ENCODE data around the gene ZNF273.
A peak's percentile ranks its signal among the peaks of the same experiment; 100 is the strongest.

Gene ZNF273

GRCh38 chr7:64873155-64873500 is 29.9 kb upstream of the ZNF273 start:
- Mint-ChIP-seq H3K36me3 (no peaks in the 10 kb centered on the region), H3K27ac (no peak overlapping the region), H3K4me1 (peaks cover 9% of the 10 kb centered on the region), H3K9me3 (no peaks in the 10 kb centered on the region), H3K27me3 (peaks cover 2% of the 10 kb centered on the region), H3K4me3 (no peak overlapping the region)
- ATAC-seq (ENCODE audit: low read depth) (no peak), DNase-seq (ENCODE audit: low spot score in 2 of 2) (no peak)

- peaks cover 9% of the 10 kb centered on the region for H3K4me1 Mint-ChIP-seq
Measured at GRCh38 chr7:64873517-64873916, 29.6 kb upstream of the ZNF273 start.

DNA sequence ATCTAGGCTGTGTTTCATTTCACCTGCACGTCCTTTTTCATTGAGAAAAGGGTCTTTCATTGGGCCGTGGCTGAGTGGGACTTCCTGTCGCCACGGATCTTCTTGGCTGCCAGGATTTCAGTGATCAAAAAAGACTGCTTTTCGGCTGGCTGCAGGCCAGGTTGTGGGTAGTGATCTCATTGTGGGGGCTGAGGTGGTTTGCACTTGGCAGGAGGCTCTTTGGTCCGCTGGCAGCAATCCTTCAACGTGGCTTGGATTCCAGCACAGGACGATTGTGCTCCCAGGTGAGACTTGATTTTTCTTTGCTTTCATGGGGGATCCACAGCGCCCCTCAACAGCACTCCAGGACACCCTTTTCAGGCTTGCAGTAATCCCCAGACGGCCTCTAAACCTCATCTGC is 29.0 kb upstream of the ZNF273 start:
- Mint-ChIP-seq H3K27ac (no peak overlapping the region), H3K4me3 (no peak overlapping the region), H3K9me3 (no peaks in the 10 kb centered on the region), H3K27me3 (peaks cover 4% of the 10 kb centered on the region), H3K36me3 (no peaks in the 10 kb centered on the region), H3K4me1 (peaks cover 9% of the 10 kb centered on the region)
- DNase-seq (ENCODE audit: low spot score in 2 of 2) (no peak), ATAC-seq (ENCODE audit: low read depth) (no peak)

More at GRCh38 chr7:64873517-64873916, 29.6 kb upstream of the ZNF273 start:
- Mint-ChIP-seq H3K9me3 (no peaks in the 10 kb centered on the region), H3K36me3 (no peaks in the 10 kb centered on the region), H3K27me3 (peaks cover 2% of the 10 kb centered on the region), H3K27ac (no peak overlapping the region), H3K4me3 (no peak overlapping the region)
- no peak for DNase-seq (ENCODE audit: low spot score in 2 of 2)
- ATAC-seq (ENCODE audit: low read depth), result no peak

GRCh38 chr7:64874562-64875250 is 28.4 kb upstream of the ZNF273 start:
- no peaks in the 10 kb centered on the region for H3K36me3 Mint-ChIP-seq
- H3K27ac Mint-ChIP-seq, result no peak overlapping the region
- H3K4me1 Mint-ChIP-seq, result peaks cover 9% of the 10 kb centered on the region
- no peak overlapping the region for H3K4me3 Mint-ChIP-seq
- H3K27me3 Mint-ChIP-seq, result peaks cover 4% of the 10 kb centered on the region
- H3K9me3 Mint-ChIP-seq, result no peaks in the 10 kb centered on the region
- ATAC-seq (ENCODE audit: low read depth) (no peak), DNase-seq (ENCODE audit: low spot score in 2 of 2) (peak in 1 of 2 donors; percentile 6)

DNA sequence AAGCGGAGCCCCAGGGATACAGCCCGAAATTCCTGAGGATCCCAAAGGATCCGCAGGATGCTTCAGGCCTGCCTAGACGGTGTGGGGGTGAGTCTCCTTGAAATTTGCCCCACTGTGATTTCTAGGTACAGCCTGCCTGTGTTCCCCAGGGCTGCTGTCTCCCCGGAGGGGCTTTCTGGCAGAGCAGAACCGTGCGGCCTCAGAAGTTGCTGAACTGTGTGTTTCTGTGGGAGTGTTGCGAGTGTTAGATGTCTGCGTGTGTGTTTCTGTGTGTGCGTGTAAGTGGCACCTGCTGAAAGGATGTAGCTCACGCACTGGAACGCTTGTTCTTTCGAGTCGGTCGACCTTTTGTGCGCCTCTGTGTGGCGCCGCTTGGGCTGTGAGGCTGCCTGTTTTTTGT is 27.8 kb upstream of the ZNF273 start:
- no peak overlapping the region for H3K27ac Mint-ChIP-seq
- H3K4me1 Mint-ChIP-seq, result peaks cover 9% of the 10 kb centered on the region
- no peak for DNase-seq (ENCODE audit: low spot score in 2 of 2)
- ATAC-seq (ENCODE audit: low read depth), result no peak
- peaks cover 4% of the 10 kb centered on the region for H3K27me3 Mint-ChIP-seq
- H3K4me3 Mint-ChIP-seq, result no peak overlapping the region
- H3K36me3 Mint-ChIP-seq, result no peaks in the 10 kb centered on the region
- no peaks in the 10 kb centered on the region for H3K9me3 Mint-ChIP-seq

DNA sequence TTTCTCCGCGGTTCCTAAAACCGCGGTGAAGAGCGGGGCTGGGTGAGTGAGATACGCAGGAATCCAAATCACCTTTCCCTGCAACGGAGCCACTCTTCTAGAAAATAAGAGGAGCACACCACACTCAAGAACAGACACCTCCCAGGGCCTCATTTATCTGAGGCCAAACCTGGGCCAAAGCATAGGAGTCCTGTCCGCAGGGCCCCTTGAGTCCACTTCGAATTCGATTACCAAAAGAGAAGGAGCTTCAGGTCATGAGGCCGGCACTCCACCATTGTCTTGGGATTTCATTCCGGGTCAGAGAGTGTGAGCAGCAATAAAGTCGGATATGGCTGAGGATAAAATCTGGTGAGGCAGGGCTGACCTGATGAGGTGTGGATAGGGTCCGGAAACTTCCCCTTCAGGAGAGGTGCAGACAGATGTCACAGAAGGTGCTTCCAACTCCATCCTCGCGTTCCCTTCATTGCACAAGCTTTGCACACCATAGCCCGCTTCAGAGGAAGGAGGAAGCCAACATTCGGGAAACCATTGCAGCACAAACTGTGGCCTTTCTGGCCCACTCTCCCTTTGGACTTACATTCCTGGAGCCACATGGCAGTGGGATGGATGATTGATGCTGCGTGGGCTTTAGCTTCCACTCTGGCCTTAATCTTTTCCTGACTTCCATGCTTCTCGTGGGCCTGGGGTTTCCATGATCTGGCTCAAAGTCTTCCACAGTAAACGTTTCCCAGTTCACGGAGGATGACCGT is 27.2 kb upstream of the ZNF273 start:
- Mint-ChIP-seq H3K9me3 (no peaks in the 10 kb centered on the region), H3K27ac (no peak overlapping the region), H3K4me1 (peaks cover 9% of the 10 kb centered on the region), H3K4me3 (no peak overlapping the region), H3K27me3 (peaks cover 7% of the 10 kb centered on the region), H3K36me3 (no peaks in the 10 kb centered on the region)
- ATAC-seq (ENCODE audit: low read depth) (no peak), DNase-seq (ENCODE audit: low spot score in 2 of 2) (peak in 1 of 2 donors; percentile 2)

DNA sequence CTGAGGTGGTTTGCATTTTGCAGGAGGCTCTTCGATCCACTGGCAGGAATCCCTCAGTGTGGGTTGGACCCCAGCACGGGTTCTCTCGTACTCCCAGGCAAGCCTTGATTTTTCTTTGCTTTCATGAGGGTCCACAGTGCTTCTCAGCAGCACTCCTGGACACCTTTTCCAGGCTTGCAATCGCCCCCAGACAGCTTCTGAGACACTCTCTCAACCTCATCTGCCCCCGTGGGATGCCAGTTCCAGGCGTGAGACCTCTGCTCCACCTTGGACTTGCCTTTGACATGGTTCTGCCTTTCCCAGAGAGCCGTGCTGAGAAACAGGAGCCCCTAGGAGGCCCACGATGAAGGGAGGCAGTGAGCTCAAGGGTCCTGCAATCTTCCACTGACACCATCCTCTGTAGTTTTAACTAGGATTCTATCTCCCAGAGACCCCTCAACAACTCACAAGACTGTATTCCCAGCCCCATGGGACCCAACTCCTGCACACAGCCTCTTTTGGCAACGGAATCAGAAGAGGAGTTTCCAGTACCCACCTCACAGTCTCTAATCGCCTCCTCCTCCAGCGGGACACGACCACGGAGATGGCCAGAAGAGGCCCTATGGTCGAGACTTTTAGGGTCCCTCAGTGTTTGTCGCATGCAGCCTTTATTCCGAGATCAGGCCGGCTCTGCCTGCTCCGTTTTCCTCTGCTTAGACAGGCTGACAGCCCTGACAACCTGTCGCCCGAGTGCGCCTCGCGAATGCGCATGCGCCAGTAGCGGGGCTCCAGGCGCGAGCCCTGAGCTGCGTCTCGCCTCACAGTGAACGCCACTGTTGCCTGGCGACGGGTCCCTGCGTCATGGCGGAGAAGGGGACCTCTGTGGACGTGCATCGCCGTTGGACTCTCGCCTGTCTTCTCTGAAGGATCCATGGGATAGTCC is 26.0 kb upstream of the ZNF273 start:
- peak overlapping the region; percentile 77 for H3K4me3 Mint-ChIP-seq
- H3K27me3 Mint-ChIP-seq, result peaks cover 14% of the 10 kb centered on the region
- peak; percentile 39 to 56 for DNase-seq (ENCODE audit: low spot score in 2 of 2)
- H3K27ac Mint-ChIP-seq, result peak overlapping the region; percentile 45
- peaks cover 9% of the 10 kb centered on the region for H3K4me1 Mint-ChIP-seq
- ATAC-seq (ENCODE audit: low read depth), result peak; percentile 91
- H3K36me3 Mint-ChIP-seq, result no peaks in the 10 kb centered on the region
- H3K9me3 Mint-ChIP-seq, result no peaks in the 10 kb centered on the region

DNA sequence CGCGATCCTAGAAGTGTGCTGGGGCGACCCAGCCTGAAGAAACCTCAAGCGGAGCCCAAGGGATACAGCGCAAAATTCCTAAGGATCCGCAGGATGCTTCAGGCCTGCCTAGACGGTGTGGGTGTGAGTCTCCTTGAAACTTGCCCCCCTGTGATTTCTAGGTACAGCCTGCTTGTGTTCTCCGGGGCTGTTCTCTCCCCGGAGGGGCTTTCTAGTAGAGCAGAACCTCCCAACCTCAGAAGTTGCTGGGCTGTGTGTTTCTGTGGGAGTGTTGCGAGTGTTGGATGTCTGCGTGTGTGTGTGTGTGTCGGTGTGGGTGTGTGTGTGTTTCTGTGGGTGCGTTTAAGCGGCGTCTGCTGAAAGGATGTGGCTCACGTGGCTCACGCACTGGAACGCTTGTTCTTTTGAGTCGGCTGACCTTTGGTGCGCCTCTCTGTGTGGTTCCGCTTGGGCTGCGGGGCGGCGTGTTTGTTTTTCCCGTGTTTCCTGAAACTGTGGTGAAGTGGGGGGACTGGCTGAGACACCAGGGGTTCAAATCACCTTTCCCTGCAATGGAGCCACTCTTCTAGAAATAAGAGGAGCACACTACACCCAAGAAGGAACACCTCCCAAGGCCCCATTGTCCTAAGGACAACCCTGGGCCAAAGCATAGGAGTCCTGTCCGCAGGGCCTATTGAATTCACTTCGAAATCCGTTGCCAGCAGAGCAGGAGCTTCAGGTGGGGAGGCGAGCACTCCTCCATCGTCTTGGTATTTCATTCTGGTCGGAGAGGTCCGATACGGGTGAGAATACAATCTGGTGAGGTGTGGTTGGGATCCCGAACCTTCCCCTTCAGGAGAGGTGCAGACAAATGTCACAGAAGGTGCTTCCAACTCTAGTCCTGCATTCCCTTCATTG is 25.1 kb upstream of the ZNF273 start:
- H3K27ac Mint-ChIP-seq, result peak overlapping the region; percentile 45
- H3K36me3 Mint-ChIP-seq, result no peaks in the 10 kb centered on the region
- no peaks in the 10 kb centered on the region for H3K9me3 Mint-ChIP-seq
- peaks cover 20% of the 10 kb centered on the region for H3K27me3 Mint-ChIP-seq
- ATAC-seq (ENCODE audit: low read depth), result peak; percentile 16
- H3K4me3 Mint-ChIP-seq, result peak overlapping the region; percentile 77
- peaks cover 9% of the 10 kb centered on the region for H3K4me1 Mint-ChIP-seq
- DNase-seq (ENCODE audit: low spot score in 2 of 2), result peak in 1 of 2 donors; percentile 1

DNA sequence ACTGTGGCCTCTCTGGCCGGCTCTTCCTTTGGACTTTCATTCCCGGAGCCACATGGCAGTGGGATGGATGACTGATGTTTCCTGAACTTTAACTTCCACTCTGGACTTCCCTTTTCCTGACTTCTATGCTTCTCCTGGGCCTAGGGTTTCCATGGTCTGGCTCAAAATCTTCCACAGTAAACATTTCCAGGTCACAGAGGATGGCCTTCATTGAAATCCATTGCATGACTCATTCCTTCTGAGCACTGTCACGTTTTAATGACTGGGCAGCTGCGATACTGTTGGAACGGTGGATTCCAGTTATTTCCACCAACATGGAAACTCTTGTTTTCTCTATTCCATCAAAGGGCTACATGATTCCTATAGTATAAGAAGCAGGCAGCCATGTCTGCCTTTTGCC is 24.4 kb upstream of the ZNF273 start:
- Mint-ChIP-seq H3K4me3 (no peak overlapping the region), H3K36me3 (no peaks in the 10 kb centered on the region)

DNA sequence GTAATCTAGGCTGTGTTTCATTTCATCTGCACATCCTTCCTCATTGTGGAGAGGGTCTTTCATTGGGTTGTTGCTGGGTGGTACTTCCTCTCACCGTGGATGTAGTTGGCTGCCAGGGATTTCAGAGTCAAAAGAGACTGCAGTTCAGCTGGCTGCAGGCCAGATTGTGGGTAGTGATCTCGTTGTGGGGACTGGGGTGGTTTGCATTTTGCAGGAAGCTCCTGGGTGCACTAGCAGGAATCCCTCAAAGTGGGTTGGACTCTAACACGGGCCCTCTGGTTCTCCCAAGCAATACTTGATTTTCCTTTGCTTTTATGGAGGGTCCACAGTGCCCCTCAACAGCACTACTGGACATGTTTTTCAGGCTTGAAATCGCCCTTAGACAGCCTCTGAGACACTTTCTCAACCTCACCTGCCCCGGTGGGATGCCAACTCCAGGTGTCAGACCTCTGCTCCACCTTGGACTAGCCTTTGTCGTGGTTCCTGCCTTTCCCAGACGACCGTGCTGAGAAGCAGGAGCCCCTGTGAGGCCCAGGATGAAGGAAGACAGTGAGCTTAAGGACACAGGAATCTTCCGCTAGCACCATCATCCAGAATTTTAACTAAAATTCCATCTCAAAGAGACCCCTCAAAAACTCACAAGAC is 23.9 kb upstream of the ZNF273 start:
- peaks cover 29% of the 10 kb centered on the region for H3K27me3 Mint-ChIP-seq
- ATAC-seq (ENCODE audit: low read depth), result no peak
- peaks cover 9% of the 10 kb centered on the region for H3K4me1 Mint-ChIP-seq
- H3K27ac Mint-ChIP-seq, result no peak overlapping the region
- no peaks in the 10 kb centered on the region for H3K36me3 Mint-ChIP-seq
- H3K9me3 Mint-ChIP-seq, result no peaks in the 10 kb centered on the region
- DNase-seq (ENCODE audit: low spot score in 2 of 2), result peak in 1 of 2 donors; percentile 4
- H3K4me3 Mint-ChIP-seq, result no peak overlapping the region

More for the DNA sequence above, 24.4 kb upstream of the ZNF273 start:
- Mint-ChIP-seq H3K27ac (no peak overlapping the region), H3K9me3 (no peaks in the 10 kb centered on the region), H3K27me3 (peaks cover 23% of the 10 kb centered on the region), H3K4me1 (peaks cover 9% of the 10 kb centered on the region)
- DNase-seq (ENCODE audit: low spot score in 2 of 2) (peak in 1 of 2 donors; percentile 3), ATAC-seq (ENCODE audit: low read depth) (no peak)

GRCh38 chr7:64879800-64880199 is 23.3 kb upstream of the ZNF273 start:
- ATAC-seq (ENCODE audit: low read depth) (no peak), DNase-seq (ENCODE audit: low spot score in 2 of 2) (peak in 1 of 2 donors; percentile 8)
- Mint-ChIP-seq H3K9me3 (no peaks in the 10 kb centered on the region), H3K27ac (no peak overlapping the region), H3K27me3 (peaks cover 32% of the 10 kb centered on the region), H3K4me1 (peaks cover 9% of the 10 kb centered on the region), H3K4me3 (no peak overlapping the region), H3K36me3 (no peaks in the 10 kb centered on the region)

GRCh38 chr7:64880322-64881297 is 22.5 kb upstream of the ZNF273 start:
- DNase-seq (ENCODE audit: low spot score in 2 of 2), result no peak
- Mint-ChIP-seq H3K27ac (no peak overlapping the region), H3K36me3 (peaks cover 1% of the 10 kb centered on the region), H3K4me1 (peaks cover 9% of the 10 kb centered on the region), H3K4me3 (no peak overlapping the region), H3K9me3 (no peaks in the 10 kb centered on the region), H3K27me3 (peaks cover 35% of the 10 kb centered on the region)
- no peak for ATAC-seq (ENCODE audit: low read depth)
